DOHH2 (cell line): ENCODE data around the gene FAM20C.

Source experiments
- H3F3A ChIP-seq: fragments of 200-600 bp; sonication (generic), shearing (Covaris generic); 2 replicates; pipeline ENCODE4 v1.6.0; 2016; ENCODE audit warnings: antibody characterized with exemption, mild to moderate bottlenecking; ENCODE audit not compliant: control insufficient read depth, insufficient read depth
- H3K27ac ChIP-seq: fragments of 200-600 bp; sonication (generic); 2 replicates; pipeline ENCODE4 v1.5.1; 2014; ENCODE audit warnings: low read depth, mild to moderate bottlenecking, low read length, moderate library complexity
- H3K27me3 ChIP-seq: fragments of 200-600 bp; sonication (generic); 2 replicates; pipeline ENCODE4 v1.6.1; 2014; ENCODE audit warnings: mild to moderate bottlenecking, low read length, mixed read lengths; ENCODE audit not compliant: control insufficient read depth
- H3K36me3 ChIP-seq: fragments of 200-600 bp; sonication (generic); 2 replicates; pipeline ENCODE4 v1.6.1; 2014; ENCODE audit warnings: mild to moderate bottlenecking, low read length, moderate library complexity, mixed read lengths; ENCODE audit not compliant: control insufficient read depth
- H3K4me1 ChIP-seq: fragments of 200-600 bp; sonication (generic); 2 replicates; pipeline ENCODE4 v1.6.1; 2014; ENCODE audit warnings: mild to moderate bottlenecking, low read length, mixed read lengths; ENCODE audit not compliant: control insufficient read depth
- H3K4me2 ChIP-seq: fragments of 200-600 bp; sonication (generic); 2 replicates; pipeline ENCODE4 v1.6.0; 2014; ENCODE audit warnings: mild to moderate bottlenecking, low read length, moderate library complexity
- H3K4me3 ChIP-seq: fragments of 200-600 bp; sonication (generic); 2 replicates; pipeline ENCODE4 v1.5.1; 2014; ENCODE audit warnings: mild to moderate bottlenecking, low read length, mixed read lengths
- H3K79me2 ChIP-seq: fragments of 200-600 bp; sonication (generic); 2 replicates; pipeline ENCODE4 v1.6.1; 2014; ENCODE audit warnings: mild to moderate bottlenecking, low read length, mixed read lengths; ENCODE audit not compliant: control insufficient read depth
- H3K9me2 ChIP-seq: fragments of 200-600 bp; sonication (generic); replicated peaks from 2 replicates; pipeline ENCODE4 v1.6.1; 2014; ENCODE audit warnings: mild to moderate bottlenecking, low read length, mixed read lengths; ENCODE audit not compliant: control insufficient read depth
- H3K9me3 ChIP-seq: fragments of 200-600 bp; sonication (generic); 2 replicates; pipeline ENCODE4 v1.6.1; 2014; ENCODE audit warnings: antibody characterized with exemption, low read length, mixed read lengths; ENCODE audit not compliant: control insufficient read depth, insufficient read depth
- H4K20me1 ChIP-seq: fragments of 200-600 bp; sonication (generic); 2 replicates; pipeline ENCODE4 v1.6.0; 2014; ENCODE audit warnings: low read depth, mild to moderate bottlenecking, antibody characterized with exemption, low read length, moderate library complexity; ENCODE audit not compliant: control insufficient read depth, insufficient read depth
- EZH2phosphoT487 ChIP-seq: fragments of 200-600 bp; sonication (generic); IDR thresholded peaks from 2 replicates; pipeline ENCODE4 v1.6.1; 2017; ENCODE audit warnings: borderline replicate concordance, mild to moderate bottlenecking, antibody characterized with exemption, low read length, moderate library complexity, mixed read lengths
- TF ChIP-seq, protein P1 (sequence below): fragments of 200-600 bp; sonication (generic); IDR thresholded peaks from one replicate; pipeline ENCODE4 v1.5.1; 2014; ENCODE audit warnings: antibody characterized with exemption, mild to moderate bottlenecking, low read depth, low read length; ENCODE audit not compliant: poor library complexity, severe bottlenecking

FAM20C gene

DNA sequence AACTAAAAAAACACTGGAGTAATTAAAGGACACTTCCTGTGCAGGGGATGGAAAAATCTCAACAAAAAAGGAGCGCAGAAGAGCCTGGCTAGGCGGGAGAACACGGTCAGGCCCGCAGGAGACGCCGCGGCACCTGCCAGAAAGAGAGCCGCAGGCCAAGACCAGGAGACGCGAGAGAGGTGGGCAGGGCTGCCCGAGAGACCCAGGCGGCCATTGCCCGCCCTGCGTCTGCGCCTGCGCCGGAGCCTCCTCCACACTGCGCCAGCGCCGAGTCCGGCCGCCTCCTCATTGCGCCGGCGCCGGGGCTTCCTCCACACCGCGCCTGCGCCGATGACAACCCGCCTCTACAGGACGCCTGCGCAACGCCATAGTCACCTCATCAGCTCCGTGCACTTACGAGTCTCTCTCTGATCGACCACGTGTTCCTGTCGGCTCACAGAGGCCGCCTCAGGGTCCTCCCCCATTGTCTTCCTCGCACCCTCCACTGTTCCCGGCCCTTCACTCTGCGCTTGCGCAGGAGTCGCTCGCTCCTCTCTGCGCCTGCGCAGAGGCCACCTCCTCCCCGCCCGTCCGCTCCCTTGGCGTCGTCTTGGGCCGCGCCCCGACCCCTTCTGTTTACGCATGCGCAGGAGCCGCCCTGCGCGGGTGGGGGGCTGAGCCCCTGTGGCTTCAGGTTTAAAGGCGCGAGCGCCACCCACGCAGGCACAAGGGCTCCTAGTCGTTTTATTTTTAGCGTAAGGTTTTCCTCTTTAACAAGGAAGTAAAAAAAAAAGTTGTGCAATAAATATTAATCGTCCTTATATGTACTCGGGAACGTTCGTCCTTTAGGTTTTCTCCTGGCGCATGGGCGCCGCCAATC lies 43.2 kb upstream of the FAM20C start:
- peaks cover 17% of the 10 kb centered on the region for H3K4me1 ChIP-seq
- no peaks in the 10 kb centered on the region for H3F3A ChIP-seq
- H3K79me2 ChIP-seq = no peaks in the 10 kb centered on the region
- no peaks in the 10 kb centered on the region for H3K9me2 ChIP-seq
- peak overlapping the region; percentile 80 for H3K4me3 ChIP-seq
- no peak for TF ChIP-seq EZH2phosphoT487
- TF ChIP-seq, protein P1, sequence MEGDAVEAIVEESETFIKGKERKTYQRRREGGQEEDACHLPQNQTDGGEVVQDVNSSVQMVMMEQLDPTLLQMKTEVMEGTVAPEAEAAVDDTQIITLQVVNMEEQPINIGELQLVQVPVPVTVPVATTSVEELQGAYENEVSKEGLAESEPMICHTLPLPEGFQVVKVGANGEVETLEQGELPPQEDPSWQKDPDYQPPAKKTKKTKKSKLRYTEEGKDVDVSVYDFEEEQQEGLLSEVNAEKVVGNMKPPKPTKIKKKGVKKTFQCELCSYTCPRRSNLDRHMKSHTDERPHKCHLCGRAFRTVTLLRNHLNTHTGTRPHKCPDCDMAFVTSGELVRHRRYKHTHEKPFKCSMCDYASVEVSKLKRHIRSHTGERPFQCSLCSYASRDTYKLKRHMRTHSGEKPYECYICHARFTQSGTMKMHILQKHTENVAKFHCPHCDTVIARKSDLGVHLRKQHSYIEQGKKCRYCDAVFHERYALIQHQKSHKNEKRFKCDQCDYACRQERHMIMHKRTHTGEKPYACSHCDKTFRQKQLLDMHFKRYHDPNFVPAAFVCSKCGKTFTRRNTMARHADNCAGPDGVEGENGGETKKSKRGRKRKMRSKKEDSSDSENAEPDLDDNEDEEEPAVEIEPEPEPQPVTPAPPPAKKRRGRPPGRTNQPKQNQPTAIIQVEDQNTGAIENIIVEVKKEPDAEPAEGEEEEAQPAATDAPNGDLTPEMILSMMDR = no peak
- peaks cover 17% of the 10 kb centered on the region for H3K36me3 ChIP-seq
- no peaks in the 10 kb centered on the region for H4K20me1 ChIP-seq
- peak overlapping the region; percentile 69 for H3K4me2 ChIP-seq
- no peaks in the 10 kb centered on the region for H3K27me3 ChIP-seq
- peaks cover 19% of the 10 kb centered on the region for H3K9me3 ChIP-seq
- peak overlapping the region; percentile 72 for H3K27ac ChIP-seq

DNA sequence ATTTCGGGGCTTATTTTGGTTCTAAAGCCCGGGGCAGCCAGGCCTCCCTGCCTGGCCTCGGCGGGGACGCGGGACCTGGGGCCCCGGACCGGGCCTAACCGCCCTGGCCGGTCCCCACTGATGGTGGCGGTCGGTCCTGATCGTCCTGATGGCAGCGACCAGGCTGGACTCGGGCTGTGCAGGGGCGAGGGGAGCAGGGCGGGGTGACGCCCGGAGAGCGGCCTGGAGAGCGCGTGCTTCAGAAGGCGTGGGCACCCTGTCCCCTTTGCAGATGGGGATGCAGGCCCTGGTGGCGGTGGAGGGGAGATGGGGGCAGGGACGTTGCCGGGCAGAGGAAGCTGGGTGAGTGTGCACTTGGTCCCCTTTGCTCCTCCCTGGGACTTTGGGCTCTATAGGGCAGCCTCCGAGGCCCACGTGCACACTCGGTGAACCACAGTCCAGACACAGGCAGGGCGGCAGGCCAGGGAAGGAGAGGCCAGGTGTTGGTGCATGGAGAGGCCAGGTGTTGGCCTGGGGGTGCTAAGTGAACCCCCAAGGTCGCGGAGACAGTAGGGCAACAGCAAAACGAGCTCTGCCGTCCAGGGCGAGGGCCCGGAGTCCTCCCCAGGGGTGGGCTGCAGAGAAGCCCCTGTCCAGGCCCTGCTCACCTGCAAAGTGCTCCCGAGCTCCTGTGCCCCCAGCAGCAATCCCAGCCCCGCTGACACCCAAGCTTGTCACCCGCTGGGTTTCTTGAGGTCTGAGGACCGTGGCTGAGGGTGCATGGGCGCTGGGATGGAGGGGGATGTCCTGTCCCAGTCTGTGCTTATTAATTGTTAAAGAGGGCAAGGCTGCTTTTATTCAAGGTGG lies 42.4 kb upstream of the FAM20C start:
- Histone ChIP-seq H3K27ac (peak overlapping the region; percentile 72), H3F3A (no peaks in the 10 kb centered on the region), H3K79me2 (no peaks in the 10 kb centered on the region), H3K36me3 (peaks cover 17% of the 10 kb centered on the region), H3K9me3 (peaks cover 19% of the 10 kb centered on the region), H4K20me1 (no peaks in the 10 kb centered on the region), H3K27me3 (no peaks in the 10 kb centered on the region), H3K4me1 (peaks cover 17% of the 10 kb centered on the region), H3K4me2 (peak overlapping the region; percentile 69), H3K9me2 (no peaks in the 10 kb centered on the region), H3K4me3 (peak overlapping the region; percentile 80)
- no peak for TF ChIP-seq EZH2phosphoT487
- TF ChIP-seq, protein P1 = no peak

DNA sequence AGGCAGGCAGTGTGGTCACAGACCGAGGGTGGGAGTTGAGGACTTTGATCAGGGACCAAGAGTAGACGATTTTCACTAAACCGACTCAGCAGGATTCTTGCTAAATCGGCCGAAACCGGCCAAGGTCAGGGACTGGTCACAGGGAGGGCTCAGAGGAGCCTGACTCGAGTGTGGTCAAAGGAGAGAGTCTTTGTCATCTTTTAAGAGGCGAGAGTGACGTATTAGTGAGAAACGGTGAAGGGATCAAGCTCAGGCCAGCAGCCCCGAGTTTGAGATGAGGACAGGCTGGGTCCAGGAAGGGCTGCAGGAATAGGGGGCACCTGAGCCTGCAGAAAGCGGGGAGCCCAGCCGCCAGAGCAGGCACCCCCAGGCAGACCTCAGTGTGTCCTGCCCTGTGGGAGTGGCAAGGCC lies 41.6 kb upstream of the FAM20C start:
- H3K4me1 ChIP-seq = peaks cover 17% of the 10 kb centered on the region

More for the DNA sequence above, 41.6 kb upstream of the FAM20C start:
- H3F3A ChIP-seq = no peaks in the 10 kb centered on the region
- no peak overlapping the region for H3K4me2 ChIP-seq
- no peak overlapping the region for H3K4me3 ChIP-seq
- H3K9me2 ChIP-seq = no peaks in the 10 kb centered on the region
- H4K20me1 ChIP-seq = no peaks in the 10 kb centered on the region
- peaks cover 19% of the 10 kb centered on the region for H3K9me3 ChIP-seq
- TF ChIP-seq, protein P1 = no peak
- TF ChIP-seq EZH2phosphoT487 = no peak
- no peaks in the 10 kb centered on the region for H3K79me2 ChIP-seq
- H3K36me3 ChIP-seq = peaks cover 17% of the 10 kb centered on the region
- no peaks in the 10 kb centered on the region for H3K27me3 ChIP-seq
- no peak overlapping the region for H3K27ac ChIP-seq
